PC-9 (cell line): Measurements from ENCODE around the gene GIPC3.

Source experiments
- CTCF ChIP-seq: fragments of 200-600 bp; sonication (generic); conservative IDR thresholded peaks from 2 replicates; pipeline ENCODE4 v1.6.1; 2017; ENCODE audit warnings: mixed run types, antibody characterized with exemption, mild to moderate bottlenecking, moderate library complexity
- EZH2 ChIP-seq: fragments of 200-600 bp; sonication (generic); IDR thresholded peaks from 2 replicates; pipeline ENCODE4 v1.8.0; 2017; ENCODE audit warnings: antibody characterized with exemption, low read depth

DNA sequence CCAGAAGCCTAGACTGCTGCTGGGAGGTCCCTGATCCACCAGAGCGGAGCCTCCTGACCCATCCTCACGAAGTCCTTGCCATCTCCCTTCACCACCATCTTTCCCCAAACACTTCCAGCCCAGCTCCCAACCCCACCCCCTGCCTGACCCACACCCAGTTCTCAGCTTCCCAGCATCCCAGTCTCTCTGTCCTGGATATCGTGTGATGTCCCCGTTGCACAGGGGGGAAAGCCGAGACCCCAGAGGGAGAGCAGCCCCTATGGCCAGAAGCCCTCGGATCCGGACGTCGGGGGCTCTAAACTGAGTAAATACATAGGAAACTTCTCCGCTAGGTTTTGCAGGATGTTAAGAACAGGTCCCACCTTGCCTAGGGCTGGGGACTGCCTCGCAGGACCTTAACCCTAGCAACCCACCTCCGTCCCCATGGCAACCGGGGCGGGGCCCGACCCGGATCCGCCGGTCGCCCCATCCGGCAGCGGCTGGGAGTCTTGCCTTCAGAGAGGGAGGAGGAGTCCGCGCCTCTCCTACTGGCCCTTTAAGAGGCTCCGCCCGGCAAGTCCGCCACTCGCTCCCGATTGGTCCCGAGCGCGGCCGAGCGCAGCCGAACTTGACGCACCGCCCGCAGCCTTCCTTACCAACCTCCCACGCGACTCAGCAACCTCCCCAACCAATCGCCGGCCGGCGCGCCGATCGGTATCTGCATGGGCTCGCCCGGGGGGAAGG is 13.0 kb upstream of the GIPC3 start:
- TF ChIP-seq CTCF = no peak
- TF ChIP-seq EZH2 = no peak
